ENCODE results near the gene YPEL2.

GRCh38 chr17:59405944-59406705, 74.7 kb downstream of the YPEL2 start:
- TF ChIP-seq CTCF (IDR thresholded peaks at IDR 0.05; ENCODE audit: borderline replicate concordance, extremely low read depth, low read length, poor library complexity, severe bottlenecking) (no peak), EZH2 (IDR thresholded peaks at IDR 0.05; ENCODE audit: borderline replicate concordance, low read depth, low read length, severe bottlenecking) (no peak)

All from DND-41 (cell line).